DND-41 (cell line): ENCODE data around the gene ADAM11.

Experiments
- EZH2 ChIP-seq: IDR thresholded peaks from 3 replicates; pipeline ENCODE4 v1.6.1; 2012; ENCODE audit warnings: borderline replicate concordance, low read depth, mild to moderate bottlenecking, moderate library complexity, low read length, inconsistent platforms; ENCODE audit not compliant: severe bottlenecking
- TF ChIP-seq, protein P1 (sequence below): IDR thresholded peaks from 2 replicates; pipeline ENCODE4 v1.5.1; 2012; ENCODE audit warnings: borderline replicate concordance, low read length, moderate library complexity, mild to moderate bottlenecking; ENCODE audit not compliant: poor library complexity, severe bottlenecking; ENCODE audit errors: extremely low read depth

DNA sequence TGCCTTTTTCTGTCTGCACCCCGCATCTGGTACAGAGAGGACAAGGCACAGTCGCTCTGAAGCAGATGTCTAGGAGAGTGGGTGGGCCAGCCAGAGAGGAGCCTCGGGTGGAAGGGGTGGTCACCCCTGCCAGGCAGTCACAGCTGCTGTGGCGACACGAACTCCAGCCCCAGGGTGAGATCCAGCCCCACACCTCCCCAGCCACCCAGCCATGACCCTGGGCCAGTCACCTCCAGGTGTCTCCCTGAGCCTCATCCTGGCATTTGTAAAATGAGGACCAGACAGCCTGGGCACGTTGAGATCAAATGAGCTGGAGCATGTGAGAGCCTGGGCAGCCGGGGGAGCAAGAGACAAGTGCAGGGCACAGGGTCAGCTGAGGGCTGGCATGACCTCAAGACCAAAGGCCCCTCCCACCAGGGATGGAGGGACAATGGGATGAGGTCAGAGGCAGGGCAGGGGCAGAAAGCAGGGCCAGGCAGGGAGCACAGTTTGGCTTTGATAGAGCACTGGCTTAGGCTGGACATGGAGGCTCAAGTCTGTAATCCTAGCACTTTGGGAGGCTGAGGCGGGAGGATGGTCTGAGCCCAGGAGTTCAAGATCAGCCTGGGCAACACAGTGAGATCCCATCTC lies 7.7 kb downstream of the ADAM11 start:
- TF ChIP-seq, protein P1, sequence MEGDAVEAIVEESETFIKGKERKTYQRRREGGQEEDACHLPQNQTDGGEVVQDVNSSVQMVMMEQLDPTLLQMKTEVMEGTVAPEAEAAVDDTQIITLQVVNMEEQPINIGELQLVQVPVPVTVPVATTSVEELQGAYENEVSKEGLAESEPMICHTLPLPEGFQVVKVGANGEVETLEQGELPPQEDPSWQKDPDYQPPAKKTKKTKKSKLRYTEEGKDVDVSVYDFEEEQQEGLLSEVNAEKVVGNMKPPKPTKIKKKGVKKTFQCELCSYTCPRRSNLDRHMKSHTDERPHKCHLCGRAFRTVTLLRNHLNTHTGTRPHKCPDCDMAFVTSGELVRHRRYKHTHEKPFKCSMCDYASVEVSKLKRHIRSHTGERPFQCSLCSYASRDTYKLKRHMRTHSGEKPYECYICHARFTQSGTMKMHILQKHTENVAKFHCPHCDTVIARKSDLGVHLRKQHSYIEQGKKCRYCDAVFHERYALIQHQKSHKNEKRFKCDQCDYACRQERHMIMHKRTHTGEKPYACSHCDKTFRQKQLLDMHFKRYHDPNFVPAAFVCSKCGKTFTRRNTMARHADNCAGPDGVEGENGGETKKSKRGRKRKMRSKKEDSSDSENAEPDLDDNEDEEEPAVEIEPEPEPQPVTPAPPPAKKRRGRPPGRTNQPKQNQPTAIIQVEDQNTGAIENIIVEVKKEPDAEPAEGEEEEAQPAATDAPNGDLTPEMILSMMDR = no peak
- TF ChIP-seq EZH2 = no peak
